ENCODE results near the gene AFG1L.

The AFG1L gene

DNA sequence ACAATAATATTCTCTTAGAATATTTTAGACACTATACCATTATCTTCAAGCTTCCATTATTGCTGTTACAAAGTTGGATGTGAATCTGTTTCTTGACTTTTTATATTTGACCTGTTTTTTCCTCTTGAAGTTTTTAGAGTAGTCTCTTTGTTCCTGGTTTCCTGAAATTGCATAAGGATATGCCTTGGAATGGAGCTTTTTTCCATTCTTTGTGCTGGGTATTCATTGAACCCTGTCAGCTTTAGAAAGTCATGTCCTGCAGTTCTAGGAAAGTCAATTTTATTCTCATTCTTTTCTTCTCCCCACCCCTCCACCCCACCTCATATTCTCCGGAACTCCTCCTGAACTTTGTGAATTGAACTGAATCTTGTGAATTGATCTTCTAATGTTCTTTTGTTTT is 173.5 kb downstream of the AFG1L start:
- TF ChIP-seq TAF1 (IDR thresholded peaks at IDR 0.05; ENCODE audit: borderline replicate concordance, insufficient read depth, low read length): no peak
- no peak for TF ChIP-seq POLR2AphosphoS5 (IDR thresholded peaks at IDR 0.05; ENCODE audit: low read depth, low read length)
- TF ChIP-seq, protein P1, sequence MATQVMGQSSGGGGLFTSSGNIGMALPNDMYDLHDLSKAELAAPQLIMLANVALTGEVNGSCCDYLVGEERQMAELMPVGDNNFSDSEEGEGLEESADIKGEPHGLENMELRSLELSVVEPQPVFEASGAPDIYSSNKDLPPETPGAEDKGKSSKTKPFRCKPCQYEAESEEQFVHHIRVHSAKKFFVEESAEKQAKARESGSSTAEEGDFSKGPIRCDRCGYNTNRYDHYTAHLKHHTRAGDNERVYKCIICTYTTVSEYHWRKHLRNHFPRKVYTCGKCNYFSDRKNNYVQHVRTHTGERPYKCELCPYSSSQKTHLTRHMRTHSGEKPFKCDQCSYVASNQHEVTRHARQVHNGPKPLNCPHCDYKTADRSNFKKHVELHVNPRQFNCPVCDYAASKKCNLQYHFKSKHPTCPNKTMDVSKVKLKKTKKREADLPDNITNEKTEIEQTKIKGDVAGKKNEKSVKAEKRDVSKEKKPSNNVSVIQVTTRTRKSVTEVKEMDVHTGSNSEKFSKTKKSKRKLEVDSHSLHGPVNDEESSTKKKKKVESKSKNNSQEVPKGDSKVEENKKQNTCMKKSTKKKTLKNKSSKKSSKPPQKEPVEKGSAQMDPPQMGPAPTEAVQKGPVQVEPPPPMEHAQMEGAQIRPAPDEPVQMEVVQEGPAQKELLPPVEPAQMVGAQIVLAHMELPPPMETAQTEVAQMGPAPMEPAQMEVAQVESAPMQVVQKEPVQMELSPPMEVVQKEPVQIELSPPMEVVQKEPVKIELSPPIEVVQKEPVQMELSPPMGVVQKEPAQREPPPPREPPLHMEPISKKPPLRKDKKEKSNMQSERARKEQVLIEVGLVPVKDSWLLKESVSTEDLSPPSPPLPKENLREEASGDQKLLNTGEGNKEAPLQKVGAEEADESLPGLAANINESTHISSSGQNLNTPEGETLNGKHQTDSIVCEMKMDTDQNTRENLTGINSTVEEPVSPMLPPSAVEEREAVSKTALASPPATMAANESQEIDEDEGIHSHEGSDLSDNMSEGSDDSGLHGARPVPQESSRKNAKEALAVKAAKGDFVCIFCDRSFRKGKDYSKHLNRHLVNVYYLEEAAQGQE (IDR thresholded peaks at IDR 0.05; ENCODE audit: insufficient read depth in 1 of 2, low read depth in 2 of 2, low read length in 2 of 2): no peak
- no peak for TF ChIP-seq FOXP2 (optimal IDR thresholded peaks at IDR 0.05; ENCODE audit: borderline replicate concordance, extremely low read depth, extremely low read length, insufficient read depth)
- TF ChIP-seq SIN3A (IDR thresholded peaks at IDR 0.05; ENCODE audit: borderline replicate concordance, insufficient read depth, low read length): no peak

DNA sequence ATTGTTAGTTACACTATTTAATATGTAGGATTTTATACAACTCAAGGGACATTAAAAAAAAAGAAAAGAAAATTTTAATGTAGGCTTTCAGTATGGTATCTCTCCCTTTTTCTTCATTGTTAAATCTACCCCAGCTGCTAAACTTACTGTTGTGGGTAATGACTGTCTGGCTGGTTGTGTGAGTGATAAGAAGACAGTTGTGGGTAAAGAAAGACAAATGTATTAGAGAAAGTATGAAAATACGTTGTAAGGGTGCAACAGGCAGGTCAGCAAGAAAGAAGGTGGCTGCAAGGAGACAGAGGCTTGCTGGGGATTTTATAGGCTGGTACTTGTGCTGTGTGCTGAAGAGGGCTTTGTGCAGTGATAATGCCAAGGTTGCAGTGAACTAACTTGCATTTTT is 174.5 kb downstream of the AFG1L start:
- TF ChIP-seq TAF1 (IDR thresholded peaks at IDR 0.05; ENCODE audit: borderline replicate concordance, insufficient read depth, low read length) (no peak), POLR2AphosphoS5 (IDR thresholded peaks at IDR 0.05; ENCODE audit: low read depth, low read length) (no peak), SIN3A (IDR thresholded peaks at IDR 0.05; ENCODE audit: borderline replicate concordance, insufficient read depth, low read length) (no peak), FOXP2 (optimal IDR thresholded peaks at IDR 0.05; ENCODE audit: borderline replicate concordance, extremely low read depth, extremely low read length, insufficient read depth) (no peak)
- TF ChIP-seq, protein P1 (IDR thresholded peaks at IDR 0.05; ENCODE audit: insufficient read depth in 1 of 2, low read depth in 2 of 2, low read length in 2 of 2): no peak

DNA sequence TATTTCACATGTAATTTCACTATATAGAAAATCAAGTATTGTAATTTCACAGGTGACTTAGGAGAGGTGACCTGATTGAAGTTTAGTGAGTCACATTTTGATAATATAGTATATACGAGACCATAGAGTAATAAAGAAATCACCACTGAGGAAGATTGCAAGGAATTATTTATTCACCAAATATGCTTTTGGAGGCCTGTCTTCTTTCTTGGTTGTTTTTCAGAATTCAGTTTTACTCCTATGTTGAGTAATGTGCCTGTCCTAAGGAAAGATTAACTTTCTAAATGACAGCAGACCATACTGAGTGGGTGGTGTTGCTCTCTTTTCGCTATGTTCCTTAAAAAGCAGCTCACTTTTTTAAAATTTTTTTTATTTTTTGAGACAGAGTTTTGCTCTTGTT is 178.3 kb downstream of the AFG1L start:
- TF ChIP-seq, protein P1 (IDR thresholded peaks at IDR 0.05; ENCODE audit: insufficient read depth in 1 of 2, low read depth in 2 of 2, low read length in 2 of 2): no peak
- TF ChIP-seq SIN3A (IDR thresholded peaks at IDR 0.05; ENCODE audit: borderline replicate concordance, insufficient read depth, low read length): no peak
- TF ChIP-seq TAF1 (IDR thresholded peaks at IDR 0.05; ENCODE audit: borderline replicate concordance, insufficient read depth, low read length): no peak
- no peak for TF ChIP-seq POLR2AphosphoS5 (IDR thresholded peaks at IDR 0.05; ENCODE audit: low read depth, low read length)
- no peak for TF ChIP-seq FOXP2 (optimal IDR thresholded peaks at IDR 0.05; ENCODE audit: borderline replicate concordance, extremely low read depth, extremely low read length, insufficient read depth)

DNA sequence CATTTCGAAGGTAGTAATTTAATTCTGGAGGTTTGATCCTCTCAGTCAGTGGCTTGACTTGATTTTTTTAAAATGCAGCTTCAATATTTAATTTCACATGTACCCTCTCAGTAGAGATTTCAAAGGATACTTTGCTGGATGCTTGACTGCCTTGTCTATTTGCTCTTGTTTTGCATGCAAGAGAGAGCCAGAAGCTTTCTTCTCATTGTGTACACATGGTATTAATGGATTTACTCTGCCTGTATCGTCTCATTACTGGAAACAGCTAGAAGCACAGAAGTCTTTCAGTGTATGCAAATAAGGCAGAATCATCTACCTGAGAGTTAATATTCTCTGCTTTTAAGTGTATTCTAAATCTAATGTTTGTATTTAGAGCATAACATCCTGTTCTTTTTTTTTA is 181.5 kb downstream of the AFG1L start:
- TF ChIP-seq SIN3A (IDR thresholded peaks at IDR 0.05; ENCODE audit: borderline replicate concordance, insufficient read depth, low read length): no peak
- no peak for TF ChIP-seq TAF1 (IDR thresholded peaks at IDR 0.05; ENCODE audit: borderline replicate concordance, insufficient read depth, low read length)
- TF ChIP-seq FOXP2 (optimal IDR thresholded peaks at IDR 0.05; ENCODE audit: borderline replicate concordance, extremely low read depth, extremely low read length, insufficient read depth): no peak
- TF ChIP-seq, protein P1 (IDR thresholded peaks at IDR 0.05; ENCODE audit: insufficient read depth in 1 of 2, low read depth in 2 of 2, low read length in 2 of 2): no peak
- no peak for TF ChIP-seq POLR2AphosphoS5 (IDR thresholded peaks at IDR 0.05; ENCODE audit: low read depth, low read length)

All from PFSK-1 (cell line).